ENCODE data around the gene GPR157.

GPR157 gene

DNA sequence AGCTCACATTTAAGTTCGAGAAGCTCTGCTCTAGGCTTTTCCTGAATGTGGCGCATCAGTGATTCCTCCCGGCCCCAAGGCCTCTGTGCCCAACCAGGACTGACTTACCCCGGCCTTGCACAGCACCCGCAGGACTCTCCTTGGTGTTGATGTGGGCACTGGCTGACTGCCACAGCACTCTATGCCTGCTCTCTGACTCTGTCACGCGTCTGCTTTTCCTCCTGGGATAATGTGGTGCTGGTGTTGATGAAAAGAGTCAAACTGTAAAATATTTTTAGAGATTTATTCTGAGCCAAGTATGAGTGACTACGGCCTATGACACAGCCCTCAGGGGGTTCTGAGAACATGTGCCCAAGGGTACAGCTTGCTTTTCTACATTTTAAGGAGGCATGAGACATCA lies 44.0 kb downstream of the GPR157 start:
- Histone ChIP-seq H3K9ac (no peak overlapping the region), H3K27ac (peak overlapping the region; percentile 92), H3K9me3 (ENCODE audit: control insufficient read depth, low read length) (no peaks in the 10 kb centered on the region), H3K36me3 (ENCODE audit: control insufficient read depth, insufficient read depth, low read length) (no peaks in the 10 kb centered on the region), H3K4me2 (ENCODE audit: low read length) (peak overlapping the region; percentile 8), H3K79me2 (no peaks in the 10 kb centered on the region), H3K27me3 (ENCODE audit: control insufficient read depth, insufficient read depth, low read length) (no peaks in the 10 kb centered on the region), H3K4me3 (ENCODE audit: low read depth, low read length) (peak overlapping the region; percentile 7), H2AFZ (peak overlapping the region; percentile 58), H3K4me1 (peaks cover 22% of the 10 kb centered on the region)
- TF ChIP-seq, protein P1, sequence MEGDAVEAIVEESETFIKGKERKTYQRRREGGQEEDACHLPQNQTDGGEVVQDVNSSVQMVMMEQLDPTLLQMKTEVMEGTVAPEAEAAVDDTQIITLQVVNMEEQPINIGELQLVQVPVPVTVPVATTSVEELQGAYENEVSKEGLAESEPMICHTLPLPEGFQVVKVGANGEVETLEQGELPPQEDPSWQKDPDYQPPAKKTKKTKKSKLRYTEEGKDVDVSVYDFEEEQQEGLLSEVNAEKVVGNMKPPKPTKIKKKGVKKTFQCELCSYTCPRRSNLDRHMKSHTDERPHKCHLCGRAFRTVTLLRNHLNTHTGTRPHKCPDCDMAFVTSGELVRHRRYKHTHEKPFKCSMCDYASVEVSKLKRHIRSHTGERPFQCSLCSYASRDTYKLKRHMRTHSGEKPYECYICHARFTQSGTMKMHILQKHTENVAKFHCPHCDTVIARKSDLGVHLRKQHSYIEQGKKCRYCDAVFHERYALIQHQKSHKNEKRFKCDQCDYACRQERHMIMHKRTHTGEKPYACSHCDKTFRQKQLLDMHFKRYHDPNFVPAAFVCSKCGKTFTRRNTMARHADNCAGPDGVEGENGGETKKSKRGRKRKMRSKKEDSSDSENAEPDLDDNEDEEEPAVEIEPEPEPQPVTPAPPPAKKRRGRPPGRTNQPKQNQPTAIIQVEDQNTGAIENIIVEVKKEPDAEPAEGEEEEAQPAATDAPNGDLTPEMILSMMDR (IDR thresholded peaks at IDR 0.05): no peak

DNA sequence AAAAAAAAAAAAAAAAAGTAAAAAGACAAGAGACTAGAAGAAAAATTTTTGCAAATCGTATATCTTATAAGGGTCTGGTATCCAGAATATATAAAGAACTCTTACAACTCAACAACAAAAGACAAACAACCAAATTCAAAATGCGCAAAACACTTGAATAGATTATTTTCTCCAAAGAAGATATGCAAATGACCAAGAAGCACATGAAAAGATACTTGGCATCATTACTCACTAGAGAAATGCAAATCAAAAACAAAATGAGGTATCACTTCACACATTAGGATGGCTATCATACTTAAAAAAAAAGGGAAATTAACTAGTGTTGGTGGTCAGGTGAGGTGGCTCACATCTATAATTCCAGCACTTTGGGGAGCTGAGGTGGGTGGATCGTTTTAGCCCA lies 47.4 kb downstream of the GPR157 start:
- H3K27ac ChIP-seq: no peak overlapping the region
- no peaks in the 10 kb centered on the region for H3K36me3 ChIP-seq (ENCODE audit: control insufficient read depth, insufficient read depth, low read length)
- no peaks in the 10 kb centered on the region for H3K79me2 ChIP-seq
- no peak overlapping the region for H3K9ac ChIP-seq
- H2AFZ ChIP-seq: no peak overlapping the region
- H3K4me3 ChIP-seq (ENCODE audit: low read depth, low read length): no peak overlapping the region
- H3K27me3 ChIP-seq (ENCODE audit: control insufficient read depth, insufficient read depth, low read length): no peaks in the 10 kb centered on the region
- no peaks in the 10 kb centered on the region for H3K9me3 ChIP-seq (ENCODE audit: control insufficient read depth, low read length)
- TF ChIP-seq, protein P1 (IDR thresholded peaks at IDR 0.05): no peak
- peaks cover 22% of the 10 kb centered on the region for H3K4me1 ChIP-seq
- H3K4me2 ChIP-seq (ENCODE audit: low read length): no peak overlapping the region

DNA sequence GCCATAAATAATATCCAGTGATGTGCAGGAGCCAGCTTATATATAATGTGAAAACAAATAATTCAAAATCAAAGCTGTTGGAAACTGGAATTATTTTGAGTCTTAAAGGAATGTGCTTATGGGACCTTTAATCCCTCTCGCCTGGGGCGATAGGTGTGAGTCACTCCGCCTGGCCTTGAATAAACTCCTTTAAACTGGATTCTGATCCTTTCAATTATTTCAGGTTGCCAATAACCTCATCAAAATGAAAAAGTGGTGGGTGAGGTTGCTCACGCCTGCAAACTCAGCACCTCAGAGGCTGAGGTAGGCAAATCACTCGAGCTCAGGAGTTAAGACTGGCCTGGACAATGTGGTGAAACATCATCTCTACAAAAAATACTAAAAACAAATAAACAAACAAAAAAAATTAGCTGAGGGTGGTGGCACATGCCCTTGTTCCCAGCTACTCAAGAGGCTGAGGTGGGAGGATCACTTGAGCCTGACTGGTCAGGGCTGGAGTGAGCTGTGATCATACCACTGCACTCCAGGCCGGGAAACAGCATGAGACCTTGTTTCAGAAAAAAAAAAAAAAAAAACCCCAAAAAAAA lies 48.1 kb downstream of the GPR157 start:
- Histone ChIP-seq H3K27me3 (ENCODE audit: control insufficient read depth, insufficient read depth, low read length) (no peaks in the 10 kb centered on the region), H3K36me3 (ENCODE audit: control insufficient read depth, insufficient read depth, low read length) (no peaks in the 10 kb centered on the region), H3K4me2 (ENCODE audit: low read length) (no peak overlapping the region), H3K79me2 (no peaks in the 10 kb centered on the region), H3K9ac (no peak overlapping the region), H3K4me3 (ENCODE audit: low read depth, low read length) (no peak overlapping the region), H3K9me3 (ENCODE audit: control insufficient read depth, low read length) (no peaks in the 10 kb centered on the region), H3K4me1 (peaks cover 18% of the 10 kb centered on the region), H3K27ac (no peak overlapping the region), H2AFZ (no peak overlapping the region)
- TF ChIP-seq, protein P1 (IDR thresholded peaks at IDR 0.05): no peak

DNA sequence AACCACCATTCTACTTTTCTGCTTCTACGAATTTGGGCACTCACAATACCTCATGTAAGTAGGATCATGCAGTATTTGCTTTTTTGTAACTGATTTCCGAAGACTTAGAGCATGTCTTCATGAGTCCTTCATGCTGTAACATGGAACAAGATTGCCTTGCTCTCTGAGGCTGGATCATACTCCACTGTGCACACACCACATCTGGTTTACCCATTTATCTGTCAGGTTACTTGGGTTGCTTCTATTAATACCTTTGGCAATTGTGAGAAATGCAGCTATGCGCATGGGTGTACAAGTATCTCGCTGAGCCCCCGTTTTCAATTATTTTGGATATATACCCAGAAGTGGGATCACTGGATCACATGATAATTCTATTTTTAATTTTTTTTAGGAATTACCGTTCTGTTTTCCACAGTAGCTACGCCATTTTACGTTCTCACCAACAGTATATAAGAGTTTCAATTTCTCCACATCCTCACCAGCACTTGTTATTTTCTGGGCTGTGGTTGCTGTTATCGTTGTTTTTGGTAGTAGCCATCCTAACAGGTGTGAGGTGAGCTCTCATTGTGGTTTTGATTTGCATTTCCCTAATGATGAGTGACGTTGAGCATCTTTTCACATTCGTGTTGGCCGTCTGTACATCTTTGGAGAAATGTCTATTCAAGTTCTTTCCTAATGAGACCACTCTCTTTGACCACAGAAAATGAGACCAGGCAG lies 48.8 kb downstream of the GPR157 start:
- H2AFZ ChIP-seq: no peak overlapping the region
- no peaks in the 10 kb centered on the region for H3K9me3 ChIP-seq (ENCODE audit: control insufficient read depth, low read length)
- H3K79me2 ChIP-seq: no peaks in the 10 kb centered on the region
- H3K27ac ChIP-seq: no peak overlapping the region
- no peak overlapping the region for H3K9ac ChIP-seq
- no peaks in the 10 kb centered on the region for H3K36me3 ChIP-seq (ENCODE audit: control insufficient read depth, insufficient read depth, low read length)
- H3K4me1 ChIP-seq: peaks cover 12% of the 10 kb centered on the region
- no peak overlapping the region for H3K4me3 ChIP-seq (ENCODE audit: low read depth, low read length)
- no peak overlapping the region for H3K4me2 ChIP-seq (ENCODE audit: low read length)
- TF ChIP-seq, protein P1 (IDR thresholded peaks at IDR 0.05): no peak
- no peaks in the 10 kb centered on the region for H3K27me3 ChIP-seq (ENCODE audit: control insufficient read depth, insufficient read depth, low read length)

Measured in parathyroid adenoma (tissue), 2 donors.